GM19193 (cell line): Measurements from ENCODE around the gene GTPBP4.

Source experiments
- POLR2A ChIP-seq: IDR thresholded peaks from 4 replicates; pipeline ENCODE4 v1.6.1; 2011; ENCODE audit not compliant: insufficient read depth, insufficient read length; ENCODE audit errors: extremely low read depth

The GTPBP4 gene

GRCh38 chr10:1048349-1048731 lies 60.1 kb downstream of the GTPBP4 start:
- no peak for TF ChIP-seq POLR2A

- peak; percentile 99 for TF ChIP-seq POLR2A
These were observed 60.6 kb downstream of the GTPBP4 start, which contains the start of gene IDI1 for GRCh38 chr10:1048732-1049424. Gene IDI1, minus strand, starts transcription at chr10:1049119. Its CDS starts 116 bp downstream, at chr10:1049003.

DNA sequence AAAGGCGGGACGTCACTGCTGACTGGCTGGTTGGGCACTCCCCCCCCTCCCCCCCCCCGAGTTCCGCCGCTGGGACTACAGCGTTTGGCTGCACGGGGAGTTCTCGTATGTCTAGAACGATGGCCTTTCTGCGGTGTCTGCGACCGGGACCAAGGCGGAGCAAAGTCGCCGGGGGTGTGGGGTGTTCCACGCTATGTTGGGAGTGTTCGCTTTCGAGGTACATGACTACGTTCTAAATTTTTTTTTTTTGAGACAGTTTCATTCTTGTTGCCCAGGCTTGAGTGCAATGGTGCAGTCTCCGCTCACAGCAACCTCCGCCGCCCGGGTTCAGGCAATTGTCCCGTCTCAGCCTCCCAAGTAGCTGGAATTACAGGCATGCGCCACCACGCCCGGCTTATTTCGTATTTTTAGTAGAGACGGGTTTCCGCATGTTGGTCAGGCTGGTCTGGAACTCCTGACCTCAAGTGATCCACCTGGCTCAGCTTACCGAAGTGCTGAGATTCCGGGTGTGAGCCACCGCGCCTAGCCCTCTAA lies 61.3 kb downstream of the GTPBP4 start:
- no peak for TF ChIP-seq POLR2A

DNA sequence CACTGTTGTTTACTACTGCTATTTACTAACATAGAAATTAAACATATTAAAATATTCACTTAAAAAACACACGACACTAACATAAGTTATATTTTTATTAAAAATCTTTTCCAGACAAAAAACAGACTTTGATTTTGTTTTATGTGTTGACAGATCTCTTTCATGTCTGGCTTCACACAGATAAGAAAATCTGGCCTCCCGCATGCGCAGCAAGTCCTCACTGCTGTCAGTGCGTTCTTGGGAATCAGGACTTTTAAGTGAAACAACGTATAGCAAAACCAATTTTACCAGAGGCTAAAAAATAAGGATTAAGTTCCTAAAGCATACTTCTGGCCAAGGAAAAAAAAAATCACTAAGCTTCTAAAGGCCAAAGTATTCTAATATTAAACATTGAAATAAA lies 61.9 kb downstream of the GTPBP4 start:
- no peak for TF ChIP-seq POLR2A

GRCh38 chr10:1050554-1050953 lies 62.3 kb downstream of the GTPBP4 start:
- peak; percentile 14 for TF ChIP-seq POLR2A

DNA sequence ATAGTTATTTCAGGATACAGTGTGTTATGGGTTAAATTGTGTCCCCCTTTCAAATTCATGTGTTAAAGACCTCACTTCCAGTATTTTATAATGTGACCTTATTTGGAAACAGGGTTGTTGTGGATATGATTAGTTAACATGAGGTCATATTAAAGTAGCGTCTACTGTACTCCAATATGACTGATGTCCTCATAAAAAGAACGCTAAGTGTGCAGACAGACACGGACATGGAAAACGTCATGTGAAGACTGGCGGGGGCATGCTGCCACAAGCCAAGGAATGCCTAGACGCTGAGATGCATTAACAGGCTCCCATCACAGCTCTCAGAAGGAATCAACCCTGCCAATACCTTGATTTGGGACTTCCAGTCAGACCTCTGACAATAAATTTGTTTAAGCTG lies 66.5 kb downstream of the GTPBP4 start:
- no peak for TF ChIP-seq POLR2A

DNA sequence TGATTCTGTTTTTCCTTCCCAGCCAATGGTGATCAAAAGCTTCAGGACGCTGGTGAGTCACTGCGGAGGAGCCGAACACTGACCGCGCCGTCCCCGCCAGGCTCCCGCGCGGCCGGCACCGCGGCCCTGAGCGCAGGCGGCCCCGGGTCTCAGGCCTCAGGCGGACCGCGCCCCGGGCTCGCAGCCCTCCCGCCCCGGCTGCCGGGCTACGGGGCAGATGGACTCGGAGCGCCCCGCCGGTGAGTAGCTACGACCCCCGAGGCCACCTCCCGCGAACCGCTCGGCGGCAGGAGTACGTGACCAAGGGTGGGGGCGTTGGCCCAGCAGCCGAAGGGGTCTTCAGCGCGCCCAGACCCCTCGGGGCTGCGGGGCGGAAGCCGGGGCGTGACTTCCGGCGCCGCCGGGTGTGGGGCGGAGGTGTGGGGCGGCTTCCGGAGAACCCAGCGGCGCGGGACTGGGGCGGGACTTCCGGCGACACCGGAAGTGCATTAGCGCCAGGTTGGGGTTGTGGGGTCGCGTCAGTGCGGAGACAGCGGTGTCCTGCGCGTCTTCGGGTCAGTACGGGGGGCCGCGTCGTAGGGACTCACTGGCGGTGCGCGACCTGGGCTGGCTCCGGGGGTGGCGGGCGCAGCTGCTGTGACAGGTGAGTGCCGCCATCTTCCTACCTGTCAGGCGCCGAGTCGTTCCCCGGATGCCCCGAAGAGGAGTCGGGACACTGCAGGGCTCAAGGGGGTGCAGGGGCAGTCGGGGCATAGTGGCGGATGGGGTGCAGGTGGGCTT lies 68.3 kb downstream of the GTPBP4 start, which contains the start of gene WDR37:
Gene WDR37, plus strand, starts transcription at position 60 of the 780 bp plus-strand sequence. CDS start 15,771 bp downstream, outside the sequence.
- peak; percentile 84 for TF ChIP-seq POLR2A

DNA sequence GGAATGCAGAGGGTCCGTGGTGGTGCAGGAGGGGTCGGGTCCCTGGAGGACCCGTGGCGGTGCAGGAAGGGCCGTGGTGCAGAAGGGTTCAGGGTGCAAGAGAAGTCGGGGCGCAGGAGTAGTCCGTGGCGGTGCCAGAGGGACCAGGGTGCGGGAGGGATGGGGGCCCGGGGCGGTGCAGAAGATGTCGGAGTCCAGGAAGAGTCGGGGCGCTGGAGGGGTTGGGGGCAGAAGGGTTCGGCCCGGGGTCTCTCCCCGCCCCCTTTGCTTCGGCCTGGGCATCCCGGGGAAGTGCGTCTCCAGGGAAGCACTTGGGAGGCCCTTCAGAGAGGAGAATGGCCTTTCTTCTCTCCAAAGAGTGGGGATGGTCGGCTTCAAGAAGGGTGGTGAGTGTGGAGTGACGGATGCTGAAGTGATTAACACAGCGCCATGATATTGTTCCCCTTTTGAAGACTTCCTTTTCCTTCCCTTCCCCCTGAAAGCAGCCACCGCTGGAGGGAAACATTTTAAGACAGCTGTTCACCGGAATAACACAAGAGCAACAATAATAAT lies 68.9 kb downstream of the GTPBP4 start:
- TF ChIP-seq POLR2A: no peak

DNA sequence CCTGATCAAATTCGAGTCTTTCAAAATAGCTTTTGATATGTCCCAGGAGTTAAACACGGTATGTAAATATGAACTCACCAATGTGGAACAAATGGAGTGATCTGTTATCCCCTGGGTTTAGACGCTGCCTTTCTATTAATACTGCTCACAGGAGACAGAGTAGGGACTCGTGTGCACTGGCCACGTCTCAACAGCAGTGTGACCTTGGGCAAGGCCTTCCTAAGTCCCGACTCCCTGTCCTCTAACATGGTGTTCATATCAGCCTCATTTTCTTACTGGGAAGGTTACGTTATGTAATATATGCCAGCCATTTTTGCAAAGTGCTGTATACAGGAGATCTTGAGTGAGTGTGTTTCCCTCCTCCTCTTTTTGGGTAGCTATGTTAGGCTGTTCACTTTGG lies 69.8 kb downstream of the GTPBP4 start:
- no peak for TF ChIP-seq POLR2A

DNA sequence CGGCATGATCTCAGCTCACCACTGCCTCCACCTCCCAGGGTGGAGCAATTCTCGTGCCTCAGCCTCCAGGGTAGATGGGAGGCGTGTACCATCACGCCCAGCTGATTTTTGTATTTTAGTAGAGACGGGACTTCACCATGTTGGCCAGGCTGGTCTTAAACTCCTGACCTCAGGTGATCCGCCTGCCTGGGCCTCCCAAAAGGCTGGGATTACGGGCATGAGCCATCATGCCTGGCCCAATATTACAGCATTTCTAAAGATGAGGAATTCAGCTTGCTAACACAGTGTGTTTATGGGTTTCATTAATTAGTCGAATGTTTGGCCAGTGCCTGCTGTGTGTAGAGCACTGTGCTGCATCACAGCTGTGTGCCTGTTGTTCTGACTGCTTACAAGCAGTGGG lies 71.7 kb downstream of the GTPBP4 start:
- no peak for TF ChIP-seq POLR2A

- no peak for TF ChIP-seq POLR2A
These were observed 73.9 kb downstream of the GTPBP4 start for GRCh38 chr10:1061930-1062774.

- no peak for TF ChIP-seq POLR2A
These were observed 75.1 kb downstream of the GTPBP4 start for GRCh38 chr10:1063232-1063865.

GRCh38 chr10:1064964-1065247 lies 76.7 kb downstream of the GTPBP4 start:
- TF ChIP-seq POLR2A: no peak
